CD14-positive monocyte (primary cell): ENCODE data around the gene LRRC18. TPM values are rescaled to one million over a fixed set of nuclear protein-coding genes. Genes with fewer than 3 reads are reported as not detected.

Experiments used
- DNase-seq, 3 donors: peaks; one replicate each; pipeline ENCODE4 v3.0.0-alpha.2; 2011 to 2022
- H2AFZ ChIP-seq: 2 replicates; pipeline ENCODE4 v1.6.0; 2012; ENCODE audit warnings: mild to moderate bottlenecking, low read depth, low read length, inconsistent platforms; ENCODE audit not compliant: insufficient read depth, poor library complexity, severe bottlenecking
- H3K27ac ChIP-seq, 2 donors: 1 replicate in 1 of 2; 2 replicates in 1 of 2; pipeline ENCODE4 v1.5.1; 2012 to 2013; ENCODE audit warnings: low read length in 2 of 2, control low read depth in 1 of 2, inconsistent platforms in 1 of 2, low read depth in 1 of 2, mild to moderate bottlenecking in 1 of 2
- H3K27me3 ChIP-seq, 2 donors: one replicate each; pipeline versions ENCODE4 v1.6.0 to v1.6.1; 2011 to 2013; ENCODE audit warnings: low read length in 2 of 2; ENCODE audit not compliant: control insufficient read depth in 2 of 2, insufficient read depth in 2 of 2
- H3K36me3 ChIP-seq, 2 donors: replicated peaks in 1 of 2; 1 replicate in 1 of 2; 2 replicates in 1 of 2; pipeline versions ENCODE4 v1.5.1 to v1.6.1; 2012 to 2013; ENCODE audit warnings: low read length in 2 of 2, control low read depth in 1 of 2, inconsistent platforms in 1 of 2, mild to moderate bottlenecking in 1 of 2; ENCODE audit not compliant: insufficient read depth in 2 of 2, control insufficient read depth in 1 of 2
- H3K4me1 ChIP-seq, 2 donors: 1 replicate in 1 of 2; 2 replicates in 1 of 2; pipeline versions ENCODE4 v1.5.1 to v1.6.1; 2012 to 2013; ENCODE audit warnings: low read length in 2 of 2, control low read depth in 1 of 2, inconsistent platforms in 1 of 2, mild to moderate bottlenecking in 1 of 2, moderate library complexity in 1 of 2; ENCODE audit not compliant: insufficient read depth in 2 of 2, control insufficient read depth in 1 of 2
- H3K4me2 ChIP-seq: replicated peaks from 2 replicates; pipeline ENCODE3; 2012; ENCODE audit warnings: low read length, moderate library complexity, mild to moderate bottlenecking; ENCODE audit not compliant: poor library complexity, severe bottlenecking; ENCODE audit errors: extremely low read depth
- H3K4me3 ChIP-seq, 3 experiments: fragments of 200-600 bp in 1 of 3; sonication (generic) in 1 of 3; replicated peaks in 1 of 3; 1 replicate in 2 of 3; 2 replicates in 1 of 3; pipeline ENCODE4 v1.5.1; 2011 to 2013; ENCODE audit warnings: low read length in 3 of 3, mild to moderate bottlenecking in 3 of 3, control low read depth in 2 of 3, low read depth in 2 of 3, inconsistent platforms in 1 of 3, moderate library complexity in 1 of 3
- H3K79me2 ChIP-seq: 2 replicates; pipeline ENCODE4 v1.6.0; 2012; ENCODE audit warnings: mild to moderate bottlenecking, control low read depth, inconsistent platforms, low read length, moderate library complexity; ENCODE audit not compliant: insufficient read depth
- H3K9ac ChIP-seq: 2 replicates; pipeline ENCODE4 v1.6.0; 2017; ENCODE audit warnings: low read length, mild to moderate bottlenecking; ENCODE audit not compliant: insufficient read depth, poor library complexity, severe bottlenecking
- H3K9me3 ChIP-seq, 2 donors: replicated peaks in 1 of 2; 1 replicate in 1 of 2; 2 replicates in 1 of 2; pipeline versions ENCODE4 v1.5.1 to v1.6.1; 2012 to 2013; ENCODE audit warnings: low read length in 2 of 2, control low read depth in 1 of 2; ENCODE audit not compliant: control insufficient read depth in 1 of 2, insufficient read depth in 1 of 2
- H4K20me1 ChIP-seq: 2 replicates; pipeline ENCODE4 v1.6.0; 2012; ENCODE audit warnings: mild to moderate bottlenecking, low read length, control low read depth, moderate library complexity; ENCODE audit not compliant: insufficient read depth
- H3K27ac Mint-ChIP-seq, 7 donors: one replicate each; pipeline ENCODE4 v1.8.0; 2020; ENCODE audit warnings: mild to moderate bottlenecking in 7 of 7, mixed read lengths in 7 of 7, moderate library complexity in 6 of 7, inconsistent platforms in 2 of 7
- H3K27me3 Mint-ChIP-seq, 3 donors: one replicate each; pipeline ENCODE4 v1.8.0; 2021 to 2022; ENCODE audit warnings: low read depth in 3 of 3, mild to moderate bottlenecking in 3 of 3, mixed read lengths in 3 of 3, moderate library complexity in 3 of 3, inconsistent platforms in 1 of 3
- H3K36me3 Mint-ChIP-seq, 2 donors: one replicate each; pipeline ENCODE4 v1.8.0; 2020; ENCODE audit warnings: mixed read lengths in 2 of 2, inconsistent platforms in 1 of 2, mild to moderate bottlenecking in 1 of 2
- H3K4me1 Mint-ChIP-seq: one replicate; pipeline ENCODE4 v1.8.0; 2020; ENCODE audit warnings: mild to moderate bottlenecking, mixed read lengths
- H3K4me3 Mint-ChIP-seq, 2 donors: one replicate each; pipeline ENCODE4 v1.8.0; 2020; ENCODE audit warnings: mild to moderate bottlenecking in 2 of 2, mixed read lengths in 2 of 2, moderate library complexity in 1 of 2
- H3K9me3 Mint-ChIP-seq, 7 donors: one replicate each; pipeline ENCODE4 v1.8.0; 2020 to 2022; ENCODE audit warnings: mixed read lengths in 7 of 7, mild to moderate bottlenecking in 6 of 7, moderate library complexity in 6 of 7, inconsistent platforms in 2 of 7
- CTCF ChIP-seq: fragments of 200-600 bp; IDR thresholded peaks from one replicate; pipeline ENCODE4 v1.8.0; 2022; ENCODE audit warnings: antibody characterized with exemption, mild to moderate bottlenecking
- WGBS: methylation state at CpG from one replicate; pipeline ENCODE4 v1.1.5; 2013; ENCODE audit warnings: missing lambda C conversion rate; ENCODE audit not compliant: insufficient coverage; 5-methylcytosine and 5-hydroxymethylcytosine counted together
- intact Hi-C, 2 donors: fragments of 100-400 bp; cut with micrococcal nuclease; formaldehyde crosslinking; loops; one replicate each; pipeline versions ENCODE4 v1.15.0 to v1.15.1; 2023
- polyA plus RNA-seq, 3 donors: library from polyadenylated mRNA; depleted of rRNA in 1 of 3; unstranded in 2 of 3; stranded (reverse) in 1 of 3; fragments of 300-500 nt in 2 of 3; fragments of >200 nt in 1 of 3; fragmentation: Illumina TruSeq in 2 of 3; gene quantifications; 1 replicate in 2 of 3; 2 replicates in 1 of 3; pipeline ENCODE4 v1.2.3, GENCODE V29; 2012 to 2021

Gene LRRC18
- polyA plus RNA-seq, 3 donors = not detected

GRCh38 chr10:48910548-48910947, 29.1 kb downstream of the LRRC18 start:
- no peaks in the 10 kb centered on the region for H3K4me1 ChIP-seq
- H3K36me3 ChIP-seq = peaks cover 68 to 90% of the 10 kb centered on the region in 2 donors
- H3K27me3 ChIP-seq = no peaks in the 10 kb centered on the region
- no peak for DNase-seq
- Mint-ChIP-seq H3K4me1 (no peaks in the 10 kb centered on the region), H3K27ac (peak overlapping the region in 2 of 7 donors; percentile 21 to 27), H3K9me3 (no peaks in the 10 kb centered on the region), H3K36me3 (peaks cover 69 to 86% of the 10 kb centered on the region in 2 donors), H3K4me3 (no peak overlapping the region), H3K27me3 (peaks cover 0 to 2% (median 2%) of the 10 kb centered on the region in 3 donors)
- H3K79me2 ChIP-seq = no peaks in the 10 kb centered on the region
- H2AFZ ChIP-seq = no peak overlapping the region
- no peak overlapping the region for H3K4me2 ChIP-seq
- H3K9ac ChIP-seq = no peak overlapping the region
- no peak for TF ChIP-seq CTCF
- H4K20me1 ChIP-seq = no peaks in the 10 kb centered on the region
- intact Hi-C loops = no loop called here
- no peak overlapping the region for H3K4me3 ChIP-seq
- H3K27ac ChIP-seq = no peak overlapping the region
- H3K9me3 ChIP-seq = no peaks in the 10 kb centered on the region
- WGBS = no CpG with 5 or more reads among the region's 5 CpGs

DNA sequence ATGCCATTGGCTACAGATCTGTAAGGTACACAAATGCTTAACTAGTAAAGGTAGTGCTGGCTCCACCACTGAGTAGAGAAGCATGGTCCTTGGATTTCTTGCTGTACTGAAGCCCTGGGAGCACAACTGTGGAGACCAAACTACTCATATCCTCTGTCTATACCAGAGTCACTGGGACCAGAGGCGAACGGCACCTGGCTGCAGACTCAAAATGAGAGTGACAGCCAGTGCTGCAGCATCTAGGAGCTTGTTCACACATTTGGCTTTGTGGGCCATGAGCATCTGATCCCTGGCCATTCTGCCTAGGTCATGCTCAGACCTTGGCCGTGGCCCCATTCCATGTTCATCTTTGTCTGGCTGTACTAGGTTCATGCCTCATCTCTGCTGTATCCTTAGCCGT, 31.9 kb downstream of the LRRC18 start:
- H3K79me2 ChIP-seq = no peaks in the 10 kb centered on the region
- H3K9me3 ChIP-seq = no peaks in the 10 kb centered on the region
- H4K20me1 ChIP-seq = no peaks in the 10 kb centered on the region
- Mint-ChIP-seq H3K9me3 (no peaks in the 10 kb centered on the region), H3K36me3 (peaks cover 66 to 82% of the 10 kb centered on the region in 2 donors), H3K4me3 (no peak overlapping the region), H3K4me1 (no peaks in the 10 kb centered on the region), H3K27ac (peak overlapping the region in 3 of 7 donors; percentile 38 to 63 (median 46)), H3K27me3 (peaks cover 0 to 2% (median 2%) of the 10 kb centered on the region in 3 donors)
- H3K4me1 ChIP-seq = no peaks in the 10 kb centered on the region
- H3K36me3 ChIP-seq = peaks cover 63 to 90% of the 10 kb centered on the region in 2 donors
- intact Hi-C loops = no loop called here
- WGBS = 100% methylated on average over 4 of the region's 4 CpGs
- H3K4me3 ChIP-seq = no peak overlapping the region
- H3K27ac ChIP-seq = no peak overlapping the region
- no peak for DNase-seq
- TF ChIP-seq CTCF = no peak
- H2AFZ ChIP-seq = no peak overlapping the region
- H3K9ac ChIP-seq = no peak overlapping the region
- H3K4me2 ChIP-seq = no peak overlapping the region
- H3K27me3 ChIP-seq = no peaks in the 10 kb centered on the region
